NCI-H146 treated with DMSO at 0.1 percent for 48 hours (cell line): ENCODE results near the gene ST8SIA4.

Source experiments
- DNase-seq: peaks from one replicate; lab custom pipeline; 2025; ENCODE audit not compliant: unreplicated experiment; lab: John Stamatoyannopoulos, UW

ST8SIA4 gene

DNA sequence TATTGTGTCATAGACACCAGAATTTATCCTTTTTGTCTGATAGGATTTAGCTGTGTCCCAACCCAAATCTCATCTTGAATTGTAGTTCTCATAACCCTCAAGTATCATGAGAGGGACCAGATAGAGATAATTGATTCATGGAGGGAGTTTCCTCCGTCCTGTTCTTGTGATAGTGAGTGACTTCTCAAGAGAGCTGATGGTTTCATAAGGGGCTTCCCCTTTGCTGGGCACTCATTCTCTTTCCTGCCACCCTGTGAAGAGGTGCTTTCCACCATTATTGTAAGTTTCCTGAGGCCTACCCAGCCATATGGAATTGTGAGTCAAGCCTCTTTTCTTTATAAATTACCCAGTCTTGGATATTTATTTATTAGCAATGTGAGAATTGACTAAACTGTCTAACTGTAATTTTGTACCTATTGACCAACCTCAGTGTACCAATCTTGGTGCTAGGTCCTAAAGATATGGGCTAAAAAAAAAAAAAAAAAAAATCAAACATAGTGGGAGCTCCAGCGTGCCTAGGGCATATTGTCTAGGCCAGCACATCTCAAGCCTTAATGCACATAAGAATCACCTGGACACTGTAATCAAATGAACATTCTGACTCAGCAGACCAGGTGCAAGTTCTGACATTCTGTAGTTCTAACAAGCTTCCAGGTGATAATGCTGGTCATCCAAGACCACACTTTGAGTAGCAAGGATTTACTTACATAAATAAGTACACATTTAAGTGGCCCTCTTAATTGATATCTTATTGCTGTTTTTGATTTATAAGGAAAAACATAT lies 30.5 kb downstream of the ST8SIA4 start:
- DNase-seq: no peak

DNA sequence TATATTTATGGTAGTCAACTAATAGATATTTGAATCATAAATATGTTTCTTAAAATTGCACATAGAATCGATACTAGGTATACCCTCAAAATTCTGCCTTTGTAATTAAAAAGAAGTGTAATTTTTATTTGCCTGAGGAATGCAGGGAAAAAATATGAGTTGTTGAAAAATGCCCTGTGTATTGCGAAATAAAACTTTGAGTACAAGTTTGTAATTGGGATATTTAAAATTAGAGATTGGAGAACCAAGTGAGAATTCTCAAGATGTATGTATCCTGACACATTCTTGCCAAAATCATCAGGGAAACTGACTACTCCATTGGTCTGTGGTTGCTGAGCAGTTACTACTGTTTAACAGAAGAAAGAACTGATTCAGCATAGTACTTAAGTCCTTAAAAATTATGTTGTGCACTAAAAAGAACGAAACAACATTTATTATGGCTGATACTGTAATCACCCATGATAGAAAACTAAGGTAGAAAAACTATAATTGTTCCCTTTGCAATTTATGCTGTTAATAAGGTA lies 36.0 kb downstream of the ST8SIA4 start:
- no peak for DNase-seq

DNA sequence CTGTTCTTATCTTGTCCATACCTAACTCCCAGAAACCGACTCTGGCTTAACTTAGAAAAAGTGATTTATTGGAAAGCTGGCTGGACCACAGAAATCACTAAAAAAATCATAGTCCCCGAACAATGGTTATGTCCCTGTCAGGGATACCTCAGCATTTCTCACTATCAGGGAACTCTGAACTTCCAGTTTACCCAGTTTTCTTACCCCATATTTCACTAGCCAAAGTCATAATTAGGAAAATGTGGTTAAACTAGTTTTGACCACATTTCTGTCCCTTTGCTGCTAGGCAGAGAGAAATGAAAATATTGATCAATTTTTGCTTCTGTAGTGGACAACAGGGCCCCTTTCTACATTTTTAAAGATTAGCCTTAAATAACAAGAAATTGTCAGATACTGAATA lies 38.2 kb downstream of the ST8SIA4 start:
- no peak for DNase-seq

DNA sequence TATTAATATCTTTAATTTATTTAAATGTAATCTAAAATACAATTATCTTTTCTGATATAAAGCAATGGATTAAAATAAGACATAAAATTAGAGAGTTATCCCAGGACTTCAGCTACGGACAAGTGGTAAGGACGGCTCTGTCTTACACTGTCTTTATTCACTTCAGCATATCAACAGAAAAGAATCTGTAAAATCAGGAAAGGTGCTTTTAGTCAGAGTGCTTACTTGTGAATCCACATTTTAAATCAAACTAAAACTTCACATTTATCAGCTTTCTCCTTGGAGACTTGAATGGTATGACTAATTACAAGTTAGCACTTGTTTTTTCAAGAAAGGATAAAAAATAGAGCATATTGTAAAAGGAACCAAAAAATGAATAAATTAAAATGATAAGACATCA lies 39.3 kb downstream of the ST8SIA4 start:
- no peak for DNase-seq

DNA sequence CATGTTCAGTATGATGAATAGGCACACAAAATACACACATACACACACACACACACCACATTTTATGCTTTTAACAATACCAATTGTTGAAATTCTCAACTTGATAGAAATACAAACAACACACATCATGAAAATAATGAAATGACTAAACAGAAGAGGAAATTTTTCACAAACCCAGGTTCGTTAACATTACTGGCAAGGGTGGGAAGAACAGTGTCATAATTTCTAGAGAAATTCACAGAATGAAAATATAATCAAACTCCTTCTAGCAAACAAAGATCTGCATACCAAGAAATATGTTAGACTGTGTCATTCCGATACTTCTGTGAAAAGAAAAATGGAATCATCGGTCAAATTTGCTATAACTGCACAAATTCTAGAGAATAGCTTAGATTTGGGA lies 41.9 kb downstream of the ST8SIA4 start:
- no peak for DNase-seq

DNA sequence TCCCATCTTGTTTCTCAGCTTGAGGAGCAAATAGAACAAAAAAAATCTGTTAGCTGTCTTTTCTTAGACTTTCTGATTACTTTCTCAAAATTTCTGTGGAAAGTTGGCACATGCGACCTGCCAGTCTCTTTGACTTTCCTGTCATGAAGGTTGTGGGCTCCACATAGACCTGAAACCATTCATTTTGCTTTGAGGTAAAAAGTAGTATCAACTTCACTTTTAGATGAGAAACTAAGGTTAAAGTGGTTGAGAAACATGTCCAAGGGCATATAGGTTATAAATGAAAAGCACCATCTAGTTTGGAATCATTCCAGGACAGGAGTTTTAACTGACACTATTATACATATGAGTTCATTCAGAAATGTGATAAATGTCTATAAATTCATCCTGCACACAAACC lies 42.7 kb downstream of the ST8SIA4 start:
- DNase-seq: no peak

DNA sequence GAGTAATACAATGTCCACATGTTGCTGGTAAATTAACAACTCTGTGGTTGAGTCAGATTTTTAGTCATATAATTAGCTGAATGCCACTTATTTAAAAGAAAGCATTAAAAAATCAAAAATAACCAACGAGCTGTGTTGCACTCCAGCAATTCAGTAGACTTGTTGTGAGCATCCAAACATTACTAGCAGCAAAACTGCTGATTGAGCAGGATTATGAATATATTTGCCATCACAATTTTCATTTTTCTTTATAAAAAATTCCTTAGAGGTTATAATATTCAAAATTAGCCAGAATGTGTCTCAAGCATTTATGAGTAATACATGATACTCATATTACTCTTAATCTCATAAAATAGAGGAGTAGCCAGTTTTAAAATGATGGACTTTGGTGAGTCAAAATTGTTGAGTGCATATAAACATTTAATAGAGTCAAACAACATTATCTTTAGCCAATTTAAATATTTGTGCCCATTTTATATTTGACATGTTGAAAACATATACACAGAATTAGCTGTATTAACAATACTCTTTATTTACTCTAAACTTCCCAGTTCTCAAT lies 44.0 kb downstream of the ST8SIA4 start:
- DNase-seq: no peak

DNA sequence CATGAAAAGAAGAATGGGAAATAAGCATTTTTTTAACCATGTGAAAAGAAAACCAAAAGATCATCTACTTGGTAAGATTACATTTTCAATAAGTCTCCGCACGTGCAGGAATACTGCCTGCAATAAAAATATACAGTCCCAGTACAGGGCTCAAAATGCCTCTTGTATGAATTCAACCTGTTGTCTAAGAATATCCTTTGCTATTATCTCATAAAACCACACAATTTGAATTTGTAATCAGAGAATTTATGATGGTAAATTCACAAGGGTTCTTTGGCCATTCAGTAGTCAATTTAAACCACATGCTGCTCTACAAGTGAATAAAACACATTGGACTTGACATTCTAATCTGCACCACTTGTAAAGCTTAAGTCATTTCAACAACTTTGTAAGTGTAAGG lies 46.6 kb downstream of the ST8SIA4 start:
- DNase-seq: no peak

DNA sequence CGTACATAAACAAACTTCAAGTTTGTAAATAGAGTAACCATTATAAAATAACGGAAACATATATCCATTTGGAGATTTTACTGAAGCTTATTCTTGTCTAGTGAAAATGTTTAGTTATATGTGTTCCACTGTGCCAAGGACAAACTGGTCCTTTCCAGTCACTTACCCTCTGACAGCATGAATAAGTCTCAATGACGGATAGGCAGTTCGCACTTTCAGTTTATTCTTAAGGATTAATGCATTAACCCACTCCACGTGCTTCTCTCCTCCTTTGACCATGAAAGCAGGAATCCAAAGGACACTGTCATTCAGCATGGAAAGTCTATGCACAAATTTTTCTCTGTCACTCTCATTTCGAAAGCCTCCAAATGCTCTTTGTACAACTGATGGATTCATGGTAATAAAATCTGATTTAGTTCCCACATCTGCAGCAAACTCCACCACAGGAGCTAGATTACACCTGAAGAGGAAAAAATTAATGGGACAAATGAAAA lies 47.1 kb downstream of the ST8SIA4 start:
- DNase-seq: no peak

DNA sequence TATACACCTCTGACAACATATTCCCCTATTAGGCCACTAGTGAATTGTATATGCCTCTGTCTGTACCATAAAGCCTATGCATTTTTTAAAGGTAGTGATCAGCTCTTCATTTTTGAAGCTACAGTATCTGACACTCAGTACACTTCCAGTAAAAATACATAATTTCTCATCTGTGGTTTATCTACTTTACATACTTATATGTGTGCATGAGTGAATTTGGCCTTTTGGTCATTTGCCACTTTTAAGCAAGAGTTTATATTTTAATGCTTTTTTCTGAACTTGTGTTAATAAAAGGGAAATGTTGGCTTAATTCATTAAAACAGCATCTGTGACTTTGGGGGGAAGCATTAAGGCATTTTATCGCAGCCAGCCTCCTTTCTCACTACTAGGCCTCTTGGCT lies 47.8 kb downstream of the ST8SIA4 start:
- DNase-seq: no peak

DNA sequence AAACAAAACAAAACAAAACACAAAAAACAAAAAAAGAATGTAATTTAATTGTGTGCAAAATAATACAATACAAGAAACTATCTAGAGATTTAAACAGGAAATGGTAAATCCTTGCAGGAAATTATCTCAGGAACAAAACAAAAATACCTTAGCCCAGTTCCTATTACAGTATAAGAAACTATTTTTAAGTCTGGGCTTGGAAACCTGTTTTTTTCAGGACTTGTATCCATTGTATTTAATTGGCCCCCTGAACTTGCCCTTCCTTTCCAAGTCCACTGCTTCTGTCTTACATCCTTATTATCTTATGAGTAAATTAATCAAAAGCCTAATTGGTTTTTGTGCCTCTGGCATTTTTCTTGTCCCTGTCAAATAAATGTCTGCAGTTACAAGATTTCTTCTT lies 48.5 kb downstream of the ST8SIA4 start:
- DNase-seq: no peak

DNA sequence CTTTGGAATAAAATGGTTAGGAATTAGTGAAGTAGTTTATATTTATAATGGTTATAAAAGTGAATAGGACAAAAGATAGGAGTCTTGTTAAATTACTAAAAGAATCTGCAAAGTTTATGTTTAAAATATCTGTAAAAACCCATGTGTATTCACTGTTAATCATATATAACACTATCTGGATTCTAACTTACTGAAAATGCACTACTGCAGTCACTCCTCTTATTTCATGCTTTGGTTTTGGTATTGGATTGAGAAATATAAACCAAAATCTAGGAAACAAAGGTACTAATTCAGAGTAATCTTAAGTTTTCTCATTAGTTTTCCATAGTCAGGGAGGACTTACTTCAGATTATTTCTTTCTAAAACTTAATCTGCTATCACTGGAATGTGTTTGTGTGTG lies 49.5 kb downstream of the ST8SIA4 start:
- no peak for DNase-seq

DNA sequence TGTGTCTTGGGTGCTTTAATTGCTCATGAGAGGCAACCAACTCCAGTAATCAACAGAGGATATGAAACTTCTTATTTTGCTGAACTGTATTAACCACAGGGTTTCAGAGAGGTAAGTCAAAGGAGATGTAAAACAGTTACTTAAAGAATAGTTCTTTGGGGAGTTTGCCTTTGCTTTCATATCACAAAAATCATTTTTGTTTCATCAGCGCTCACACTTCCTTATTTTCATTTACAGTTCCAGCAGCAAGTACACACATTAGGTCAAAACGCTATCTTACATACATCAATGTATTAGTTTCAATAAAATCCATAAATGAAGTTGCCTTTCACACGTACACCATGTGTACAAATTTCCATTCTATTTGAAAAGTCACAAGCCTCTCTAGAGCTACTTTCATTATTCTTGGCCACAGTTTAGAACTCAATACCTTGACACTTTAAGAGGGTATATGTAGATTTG lies 50.1 kb downstream of the ST8SIA4 start:
- no peak for DNase-seq

DNA sequence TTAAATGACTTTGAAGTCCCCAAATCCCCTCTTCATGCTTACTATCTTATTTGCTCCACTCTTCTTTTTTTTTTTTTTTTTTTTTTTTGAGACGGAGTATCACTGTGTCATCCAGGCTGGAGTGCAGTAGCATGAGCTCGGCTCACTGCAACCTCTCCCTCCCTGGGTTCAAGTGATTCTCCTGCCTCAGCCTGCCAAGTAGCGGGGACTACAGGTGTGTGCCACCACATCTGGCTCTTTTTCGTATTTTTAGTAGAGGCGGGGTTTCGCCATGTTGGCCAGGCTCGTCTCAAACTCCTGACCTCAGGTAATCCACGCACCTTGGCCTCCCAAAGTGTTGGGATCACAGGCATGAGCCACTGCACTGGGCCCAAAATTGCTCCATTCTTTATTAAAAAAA lies 51.0 kb downstream of the ST8SIA4 start:
- no peak for DNase-seq

DNA sequence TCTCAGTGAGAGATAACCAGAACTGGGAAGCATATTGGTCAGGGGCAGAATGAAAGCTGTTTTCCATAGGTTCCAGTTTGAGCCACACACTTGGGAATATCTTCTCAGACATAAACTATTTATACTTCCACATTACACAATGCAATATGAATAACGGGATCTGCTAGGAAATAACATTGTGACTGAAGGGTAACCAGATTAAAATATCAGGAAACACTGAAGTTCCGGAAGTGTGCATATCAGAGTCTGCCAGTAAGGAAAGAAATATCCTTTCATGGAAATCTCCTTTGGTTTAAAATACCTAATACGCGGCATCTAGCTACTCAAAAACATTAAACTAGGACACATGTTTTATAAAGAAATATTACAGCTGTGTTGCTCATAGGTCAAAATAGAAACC lies 56.3 kb downstream of the ST8SIA4 start:
- no peak for DNase-seq

DNA sequence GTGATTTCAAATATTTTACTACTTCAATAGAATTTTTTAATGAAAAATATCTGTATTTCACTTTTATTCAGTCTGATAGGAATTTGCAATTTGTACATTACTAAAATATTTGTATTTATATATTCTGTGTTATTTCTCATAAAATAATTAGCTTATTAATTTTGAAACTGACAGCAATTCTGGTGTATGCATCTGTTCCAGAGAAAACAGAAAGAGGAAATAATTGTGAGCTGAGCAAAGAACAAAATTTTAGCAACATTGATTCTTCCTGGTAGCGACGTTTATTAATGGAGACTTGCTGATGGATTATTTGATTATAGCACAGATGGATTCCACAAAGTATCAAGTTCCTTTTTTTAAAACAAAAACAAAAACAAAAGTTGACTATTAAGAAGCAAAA lies 61.0 kb downstream of the ST8SIA4 start:
- DNase-seq: no peak

DNA sequence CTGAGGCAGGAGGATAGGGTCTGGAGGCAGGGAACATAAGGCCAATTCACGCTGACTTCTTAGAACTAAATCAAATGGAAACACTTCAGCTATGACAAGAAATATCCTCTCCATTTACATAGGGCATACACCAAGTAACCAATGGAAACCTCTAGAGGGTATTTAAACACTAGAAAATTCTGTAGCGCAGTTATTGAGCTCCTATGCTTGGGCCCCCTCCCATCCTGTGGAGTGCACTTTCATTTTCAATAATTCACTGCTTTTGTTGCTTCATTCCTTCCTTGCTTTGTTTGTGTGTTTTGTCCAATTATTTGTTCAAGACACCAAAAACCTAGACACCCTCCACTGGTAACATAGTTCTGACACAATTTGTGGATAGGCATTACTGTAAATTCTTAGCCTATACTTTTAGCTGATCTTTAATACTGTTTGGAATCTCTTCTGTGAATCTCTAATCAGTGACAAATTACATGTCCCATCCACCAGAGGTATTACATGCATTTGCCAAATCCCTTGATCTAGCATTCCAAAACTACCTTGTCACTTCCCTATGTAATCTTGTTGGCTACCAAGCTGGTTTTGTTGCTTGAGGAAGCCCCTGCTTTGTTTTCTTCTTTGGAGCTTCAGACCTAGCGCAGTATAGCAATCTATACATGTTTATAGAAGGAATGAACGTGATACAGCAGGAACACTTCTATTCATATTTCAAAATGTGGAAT lies 61.6 kb downstream of the ST8SIA4 start:
- DNase-seq: no peak

DNA sequence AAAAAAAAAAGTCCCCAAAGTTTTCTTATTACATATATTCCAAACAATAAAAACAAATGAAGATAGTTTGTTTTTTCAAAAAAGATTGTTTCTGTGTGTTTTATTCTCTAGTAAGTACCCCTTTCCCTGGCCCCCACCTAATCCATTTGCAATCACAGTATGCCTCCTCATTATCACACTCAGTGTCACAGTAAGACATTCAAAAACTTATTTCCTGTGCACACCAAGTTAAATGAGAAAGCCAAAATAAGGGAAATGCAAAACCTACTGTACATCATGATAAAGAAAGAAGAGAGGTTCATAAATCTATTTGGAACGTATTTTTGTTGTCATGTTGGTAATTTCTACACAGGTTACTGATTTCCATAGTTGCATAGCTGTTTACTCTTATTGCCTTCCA lies 62.3 kb downstream of the ST8SIA4 start:
- DNase-seq: no peak

DNA sequence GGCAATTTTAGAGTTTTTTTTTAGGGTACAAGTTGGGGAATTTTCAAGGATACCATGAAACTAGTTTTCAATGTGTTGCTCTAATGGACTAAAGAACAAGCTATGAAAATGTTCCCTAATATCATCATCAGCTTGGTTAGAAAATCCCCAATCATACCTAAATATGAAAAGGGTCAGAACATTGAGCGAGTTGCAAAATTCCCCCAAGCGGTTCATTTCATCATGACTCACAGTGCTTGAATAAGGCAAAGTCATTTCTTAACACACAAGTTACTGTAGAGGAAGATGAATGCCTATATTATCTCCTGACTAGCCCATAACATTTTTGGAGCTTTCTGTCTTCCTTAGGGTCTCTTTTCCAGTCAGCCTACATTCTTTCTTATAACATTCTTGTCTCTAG lies 62.7 kb downstream of the ST8SIA4 start:
- no peak for DNase-seq

DNA sequence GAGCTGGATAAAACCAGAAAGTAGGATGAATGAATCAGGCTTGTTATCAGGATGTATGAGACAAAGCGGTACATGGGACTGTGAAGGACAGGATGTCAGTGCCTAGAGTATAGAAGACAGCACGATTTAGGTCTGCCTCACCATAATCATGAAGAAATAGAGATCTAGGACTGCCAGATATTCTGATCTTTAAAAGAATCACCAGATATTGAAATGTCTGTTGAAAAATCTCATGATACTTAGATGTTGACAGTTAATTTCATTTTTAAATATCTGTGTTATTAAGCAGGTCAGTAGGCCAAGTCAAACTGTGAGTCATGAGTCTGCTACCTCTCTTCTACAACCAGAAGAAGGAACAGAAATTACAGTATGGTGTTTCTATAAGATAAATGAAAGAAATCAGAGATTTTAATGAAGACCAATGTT lies 65.0 kb downstream of the ST8SIA4 start:
- DNase-seq: no peak

DNA sequence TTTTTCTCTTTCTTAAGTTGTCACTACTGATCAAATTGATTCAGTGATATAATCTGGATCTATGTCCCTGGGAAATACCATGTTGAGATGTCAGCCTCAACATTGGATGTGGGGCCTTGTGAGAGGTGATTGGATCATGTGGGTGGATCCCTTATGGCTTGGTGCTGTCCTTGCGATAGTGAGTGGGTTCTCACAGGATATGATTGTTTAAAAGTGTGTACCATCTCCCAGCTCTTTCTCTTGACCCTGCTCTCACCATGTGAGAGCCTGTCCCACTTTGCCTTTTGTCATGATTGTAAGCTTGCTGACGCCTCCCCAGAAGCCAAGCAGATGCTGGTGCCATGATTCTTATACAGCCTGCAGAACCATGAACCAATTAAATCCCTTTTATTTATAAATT lies 68.6 kb downstream of the ST8SIA4 start:
- no peak for DNase-seq
